ENCODE measurements around the gene KCNIP1.

The KCNIP1 gene

GRCh38 chr5:170590566-170590965, 86.7 kb downstream of the KCNIP1 start:
- in situ Hi-C loops (cut with HindIII; ENCODE audit: low sequenced_read_pairs): no loop called here

GRCh38 chr5:170591054-170591453, 87.2 kb downstream of the KCNIP1 start:
- in situ Hi-C loops (cut with HindIII; ENCODE audit: low sequenced_read_pairs): no loop called here

- in situ Hi-C loops (cut with HindIII; ENCODE audit: low sequenced_read_pairs): no loop called here
These were observed 92.7 kb downstream of the KCNIP1 start for GRCh38 chr5:170596482-170597044.

- in situ Hi-C loops (cut with HindIII; ENCODE audit: low sequenced_read_pairs): no loop called here
These were observed 93.4 kb downstream of the KCNIP1 start for GRCh38 chr5:170597109-170597751.

- in situ Hi-C loops (cut with HindIII; ENCODE audit: low sequenced_read_pairs): no loop called here
These were observed 94.1 kb downstream of the KCNIP1 start for GRCh38 chr5:170597872-170598271.

- in situ Hi-C loops (cut with HindIII; ENCODE audit: low sequenced_read_pairs): no loop called here
These were observed 95.9 kb downstream of the KCNIP1 start for GRCh38 chr5:170599756-170600155.

GRCh38 chr5:170601619-170602018, 97.8 kb downstream of the KCNIP1 start:
- in situ Hi-C loops (cut with HindIII; ENCODE audit: low sequenced_read_pairs): no loop called here

GRCh38 chr5:170603109-170603508, 99.3 kb downstream of the KCNIP1 start:
- in situ Hi-C loops (cut with HindIII; ENCODE audit: low sequenced_read_pairs): no loop called here

- in situ Hi-C loops (cut with HindIII; ENCODE audit: low sequenced_read_pairs): no loop called here
These were observed 100.1 kb downstream of the KCNIP1 start for GRCh38 chr5:170603578-170604565.

- in situ Hi-C loops (cut with HindIII; ENCODE audit: low sequenced_read_pairs): no loop called here
These were observed 103.1 kb downstream of the KCNIP1 start for GRCh38 chr5:170606941-170607340.

- in situ Hi-C loops (cut with HindIII; ENCODE audit: low sequenced_read_pairs): no loop called here
These were observed 107.8 kb downstream of the KCNIP1 start for GRCh38 chr5:170611449-170612090.

GRCh38 chr5:170612256-170612678, 108.4 kb downstream of the KCNIP1 start:
- in situ Hi-C loops (cut with HindIII; ENCODE audit: low sequenced_read_pairs): no loop called here

GRCh38 chr5:170614065-170614490, 110.3 kb downstream of the KCNIP1 start:
- in situ Hi-C loops (cut with HindIII; ENCODE audit: low sequenced_read_pairs): no loop called here

- in situ Hi-C loops (cut with HindIII; ENCODE audit: low sequenced_read_pairs): no loop called here
These were observed 110.9 kb downstream of the KCNIP1 start for GRCh38 chr5:170614720-170615119.

- in situ Hi-C loops (cut with HindIII; ENCODE audit: low sequenced_read_pairs): no loop called here
These were observed 114.0 kb downstream of the KCNIP1 start for GRCh38 chr5:170617533-170618490.

GRCh38 chr5:170619869-170620268, 116.0 kb downstream of the KCNIP1 start:
- in situ Hi-C loops (cut with HindIII; ENCODE audit: low sequenced_read_pairs): no loop called here

GRCh38 chr5:170622933-170623332, 119.1 kb downstream of the KCNIP1 start:
- in situ Hi-C loops (cut with HindIII; ENCODE audit: low sequenced_read_pairs): no loop called here

- in situ Hi-C loops (cut with HindIII; ENCODE audit: low sequenced_read_pairs): no loop called here
These were observed 119.9 kb downstream of the KCNIP1 start for GRCh38 chr5:170623576-170624181.

All from DLD1 (cell line).